Activated T-helper 9 cell treated with anti-CD3 and anti-CD28 coated beads, Interleukin-2, amount 50 U/mL, for 16 hours (primary cell): ENCODE results near the gene CD82.

Experiments
- DNase-seq: peaks from one replicate; pipeline ENCODE4 v3.0.0-alpha.2; 2020; ENCODE audit warnings: low read depth

Gene CD82

DNA sequence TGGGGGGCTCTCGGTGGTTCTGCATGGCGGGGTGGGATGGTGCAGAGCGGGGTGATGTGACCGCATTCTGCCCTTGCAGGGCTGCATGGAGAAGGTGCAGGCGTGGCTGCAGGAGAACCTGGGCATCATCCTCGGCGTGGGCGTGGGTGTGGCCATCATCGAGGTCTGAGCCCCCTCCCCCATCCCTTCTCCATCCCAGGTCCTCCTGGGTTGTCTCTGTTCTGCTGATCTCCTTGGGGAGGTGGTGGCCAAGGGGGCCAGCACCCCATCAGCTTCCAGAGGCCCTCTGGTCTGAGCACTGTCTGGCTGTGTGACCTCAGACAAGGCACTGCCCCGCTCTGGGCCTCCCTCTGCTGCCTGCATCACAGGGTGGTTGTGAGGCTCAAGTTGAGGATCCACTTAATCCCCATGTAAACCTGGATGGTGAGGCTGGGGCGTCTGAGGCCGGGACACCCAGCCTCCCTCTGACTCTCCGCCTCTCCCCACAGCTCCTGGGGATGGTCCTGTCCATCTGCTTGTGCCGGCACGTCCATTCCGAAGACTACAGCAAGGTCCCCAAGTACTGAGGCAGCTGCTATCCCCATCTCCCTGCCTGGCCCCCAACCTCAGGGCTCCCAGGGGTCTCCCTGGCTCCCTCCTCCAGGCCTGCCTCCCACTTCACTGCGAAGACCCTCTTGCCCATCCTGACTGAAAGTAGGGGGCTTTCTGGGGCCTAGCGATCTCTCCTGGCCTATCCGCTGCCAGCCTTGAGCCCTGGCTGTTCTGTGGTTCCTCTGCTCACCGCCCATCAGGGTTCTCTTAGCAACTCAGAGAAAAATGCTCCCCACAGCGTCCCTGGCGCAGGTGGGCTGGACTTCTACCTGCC lies 53.3 kb downstream of the CD82 start:
- no peak for DNase-seq

DNA sequence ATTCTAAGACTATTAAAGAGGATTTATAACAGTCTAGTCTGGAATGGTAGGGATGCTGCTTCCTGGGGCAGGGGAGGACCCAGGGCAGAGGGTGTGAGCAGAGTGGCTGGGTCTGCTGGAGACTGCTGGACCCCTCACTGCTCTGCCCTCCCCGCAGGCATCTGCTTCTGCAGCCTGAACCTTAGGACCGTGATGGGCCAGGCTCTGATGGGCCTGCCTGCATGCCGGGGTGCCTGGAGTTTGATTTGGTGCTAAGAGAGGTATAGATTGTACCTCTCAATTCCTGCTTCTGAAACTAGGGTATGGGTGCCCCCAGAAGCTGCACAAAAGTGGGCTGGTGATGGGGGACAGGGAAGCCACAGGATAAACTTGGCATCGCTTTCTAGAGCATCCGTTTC lies 54.9 kb downstream of the CD82 start:
- no peak for DNase-seq

DNA sequence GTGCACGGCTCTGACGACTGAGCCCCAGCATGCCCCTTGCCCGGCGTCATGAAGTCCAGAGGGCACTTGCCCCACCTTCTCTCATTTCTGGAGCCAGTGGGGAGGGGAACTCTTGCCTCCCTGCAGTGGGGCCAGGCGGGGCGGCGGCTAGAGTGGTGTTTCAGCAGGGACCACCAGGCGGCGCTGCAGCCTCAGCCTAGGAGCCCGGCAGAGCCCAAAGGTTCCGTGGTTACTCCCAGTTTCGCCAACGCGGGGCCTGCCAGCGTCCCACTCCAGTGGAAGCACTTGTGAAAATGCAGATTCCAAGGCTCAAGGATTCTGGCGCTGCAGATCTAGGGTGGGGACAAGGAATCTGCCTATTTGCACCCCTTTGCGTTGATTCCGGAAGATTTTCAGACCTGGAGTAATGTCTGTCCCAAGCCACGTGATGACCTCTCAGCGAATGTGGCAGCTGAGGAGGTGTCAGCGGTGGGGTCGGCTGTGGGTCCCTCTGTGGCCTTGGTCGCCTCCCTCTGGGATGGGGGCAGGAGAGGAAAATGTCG lies 55.7 kb downstream of the CD82 start:
- peak; percentile 36 for DNase-seq

DNA sequence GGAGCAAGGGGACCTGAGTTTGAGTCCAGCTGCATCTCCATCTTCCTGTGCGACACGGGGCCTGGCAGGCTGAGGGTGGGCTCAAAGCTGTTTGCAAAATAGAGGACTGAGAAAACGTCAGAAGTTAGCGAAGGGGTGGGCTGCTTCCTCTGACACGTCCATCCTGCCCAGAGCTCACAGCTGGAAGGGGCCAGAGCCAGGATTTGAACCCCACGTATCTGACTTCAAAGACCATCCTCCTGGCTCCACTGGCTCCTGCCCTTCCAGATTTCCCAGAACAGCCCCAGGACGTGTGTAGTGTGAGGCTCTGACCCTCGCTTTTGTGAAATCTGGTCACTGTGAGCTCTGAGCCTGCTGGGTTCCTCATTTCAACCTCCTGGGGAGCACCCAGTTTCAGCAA lies 56.3 kb downstream of the CD82 start:
- no peak for DNase-seq

DNA sequence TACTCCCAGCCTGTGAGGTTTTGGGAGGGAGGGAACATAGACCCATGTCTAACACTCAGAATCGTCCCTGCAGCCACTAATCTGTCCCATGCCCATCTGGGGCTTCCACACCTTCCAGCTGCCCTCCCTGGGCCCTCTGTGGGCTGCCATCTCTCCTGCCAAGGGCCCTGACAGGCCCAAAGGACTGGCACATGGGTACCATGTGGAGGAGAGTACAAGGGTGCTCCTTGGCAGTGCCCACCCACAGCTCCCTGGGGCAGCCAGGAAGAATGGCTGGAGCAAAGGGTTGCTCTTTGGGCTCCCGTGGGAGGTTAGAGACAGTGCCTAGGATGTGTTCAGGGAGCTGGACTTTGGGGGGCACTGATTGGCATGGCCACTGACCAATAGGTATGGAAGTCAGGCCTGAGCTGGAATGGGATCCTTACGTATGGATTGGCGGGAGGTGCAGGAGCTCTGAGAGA lies 56.8 kb downstream of the CD82 start:
- no peak for DNase-seq

DNA sequence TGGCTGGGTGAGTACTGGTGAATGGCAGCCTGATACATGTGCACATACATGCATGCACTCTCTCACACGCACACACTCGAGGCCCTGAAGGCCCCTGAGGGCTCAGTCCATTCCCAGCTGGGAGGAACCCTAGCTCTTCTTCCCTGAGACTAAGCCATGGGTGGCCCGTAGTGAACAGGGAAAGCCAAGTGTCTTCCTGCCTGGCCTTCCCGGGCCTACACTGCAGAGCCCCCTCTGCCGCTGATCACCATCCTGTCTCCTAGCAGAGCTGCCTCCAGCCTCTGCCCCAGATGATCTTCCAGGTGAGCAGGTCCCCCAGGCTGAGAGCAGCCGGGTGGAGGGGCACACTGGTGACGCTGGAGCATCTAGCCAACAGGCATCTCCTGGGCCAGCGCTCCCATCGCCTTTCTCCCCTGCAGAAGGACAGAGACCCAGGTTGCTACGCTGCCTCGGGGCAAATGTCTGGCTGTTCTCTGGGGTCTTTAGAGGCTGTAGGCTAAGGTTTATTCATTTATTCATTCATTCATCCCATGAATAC lies 57.3 kb downstream of the CD82 start:
- no peak for DNase-seq

DNA sequence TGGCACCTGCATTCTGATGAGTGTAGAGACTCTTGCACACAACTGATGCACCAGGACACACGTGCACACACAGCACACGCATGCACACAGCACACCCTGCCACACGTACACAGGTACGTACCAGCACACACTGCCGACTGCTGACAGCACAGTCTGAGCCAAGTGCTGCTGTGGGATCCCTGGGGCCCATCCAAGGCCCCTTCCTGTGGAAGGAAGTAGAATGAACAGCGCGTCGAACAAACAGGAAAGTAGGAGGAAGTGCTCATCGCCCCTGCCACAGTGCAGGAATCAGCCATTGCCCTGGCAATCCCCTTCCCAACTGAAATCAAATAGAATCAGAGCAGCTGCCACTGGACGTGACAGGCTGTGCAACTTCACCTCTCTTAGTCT lies 57.9 kb downstream of the CD82 start:
- DNase-seq: no peak

DNA sequence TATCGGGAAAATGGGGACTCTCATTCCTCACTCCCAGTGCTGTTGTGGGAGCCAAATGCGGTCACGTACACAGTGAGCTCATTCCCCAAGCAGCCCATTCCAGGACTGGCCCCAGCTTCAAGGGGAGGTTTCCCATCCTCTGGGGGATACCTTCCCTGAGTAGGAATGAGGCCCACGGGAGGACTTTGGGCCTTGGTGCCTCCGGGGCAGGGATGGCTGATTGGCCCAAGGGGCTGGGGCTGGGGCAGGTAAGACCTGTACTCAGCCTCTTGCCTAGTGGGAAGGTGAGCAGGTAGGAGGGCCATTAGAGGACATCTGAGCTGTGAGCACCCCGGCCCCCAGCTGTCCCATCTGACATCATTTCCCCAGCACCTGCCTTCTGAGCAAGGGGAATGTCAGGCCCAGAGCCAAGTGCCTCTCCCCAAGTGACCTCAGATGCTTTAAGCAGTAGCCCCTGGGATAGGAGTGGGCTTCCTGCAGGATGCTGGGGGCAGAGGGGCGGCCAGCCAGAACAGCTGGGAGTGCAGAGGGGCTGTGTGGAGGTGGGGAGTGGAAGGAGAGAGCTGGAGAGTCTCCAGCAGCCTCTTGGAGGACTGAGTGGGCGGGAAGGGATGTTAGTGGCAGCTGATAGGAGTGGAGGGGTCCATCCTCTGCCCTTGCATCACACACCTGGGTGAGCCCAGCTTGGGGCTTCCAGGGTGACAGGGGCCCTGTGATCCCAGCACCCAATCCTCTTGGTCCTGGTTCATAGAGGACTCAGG lies 58.4 kb downstream of the CD82 start:
- DNase-seq: no peak

DNA sequence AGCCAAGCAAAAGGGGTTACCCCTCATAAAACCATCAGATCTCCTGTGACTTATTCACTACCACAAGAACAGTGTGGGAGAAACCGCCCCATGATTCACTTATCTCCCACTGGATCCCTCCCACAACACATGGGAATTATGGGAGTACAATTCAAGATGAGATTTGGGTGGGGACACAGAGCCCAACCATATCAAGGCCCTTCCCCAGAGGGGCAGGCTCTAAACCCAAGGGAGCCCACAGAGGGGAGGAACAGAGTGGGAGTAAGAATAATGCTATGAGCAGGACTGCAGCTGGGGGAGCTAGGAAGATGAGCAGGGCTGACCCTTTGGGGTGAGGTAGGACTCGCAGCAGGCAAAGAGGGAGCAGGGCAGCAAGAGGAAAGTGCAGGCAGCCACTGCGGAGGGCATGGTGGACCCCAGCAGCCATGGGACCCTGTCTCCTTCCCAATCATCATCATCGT lies 59.3 kb downstream of the CD82 start:
- no peak for DNase-seq

DNA sequence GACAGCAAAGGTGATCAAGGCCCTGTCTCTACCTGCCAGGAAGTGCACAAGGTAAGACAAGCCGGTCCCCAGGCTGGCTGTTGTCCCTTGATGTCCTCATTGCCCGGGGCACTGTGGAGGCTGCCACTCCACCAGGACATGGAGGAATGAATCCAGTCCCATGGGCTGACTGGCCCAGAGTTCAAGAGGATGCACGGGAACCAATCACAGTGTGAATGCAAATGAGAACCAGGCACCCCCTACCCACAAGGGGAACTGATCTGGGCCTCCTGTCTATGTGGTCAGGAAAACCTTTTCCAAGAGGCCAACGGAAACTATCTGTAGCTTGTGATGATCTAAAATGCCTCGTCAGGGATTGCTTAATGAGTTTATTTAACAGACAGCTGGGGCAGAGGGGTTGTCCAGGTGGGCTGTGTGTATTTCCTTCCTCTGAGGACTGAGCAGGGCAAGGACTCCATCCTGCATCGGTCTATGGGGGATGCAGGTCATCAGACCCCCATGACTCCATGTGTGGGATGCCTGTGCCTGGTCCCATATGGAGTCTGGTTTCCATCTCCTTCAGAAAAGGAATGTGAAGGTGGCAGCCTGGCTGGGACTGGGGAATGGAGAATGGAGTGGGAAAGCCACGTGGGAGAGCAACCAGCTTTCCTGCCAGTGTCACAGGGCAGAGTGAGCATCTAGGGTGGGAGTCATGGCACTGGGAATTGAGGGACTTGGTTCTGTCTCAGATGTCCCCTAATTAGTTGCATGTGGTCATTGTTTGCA lies 60.5 kb downstream of the CD82 start:
- DNase-seq: no peak

DNA sequence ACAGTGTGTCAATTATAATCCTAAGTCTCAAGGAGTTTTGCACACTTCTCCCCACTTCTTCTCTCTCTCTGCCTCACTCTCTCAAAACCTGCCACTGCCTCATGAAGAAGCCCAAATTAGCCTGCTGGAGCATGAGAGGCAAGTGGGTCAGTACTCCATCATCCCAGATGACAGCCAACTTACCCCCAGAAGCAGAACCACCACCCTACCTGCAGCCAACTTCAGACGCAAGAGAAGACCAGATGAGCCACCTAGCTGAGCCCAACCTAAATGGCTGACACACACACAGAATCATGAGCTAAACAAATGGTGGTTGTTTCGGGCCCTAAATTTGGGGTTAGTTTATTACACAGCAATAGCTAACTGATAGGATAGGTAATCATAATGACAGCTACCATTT lies 61.2 kb downstream of the CD82 start:
- DNase-seq: no peak

DNA sequence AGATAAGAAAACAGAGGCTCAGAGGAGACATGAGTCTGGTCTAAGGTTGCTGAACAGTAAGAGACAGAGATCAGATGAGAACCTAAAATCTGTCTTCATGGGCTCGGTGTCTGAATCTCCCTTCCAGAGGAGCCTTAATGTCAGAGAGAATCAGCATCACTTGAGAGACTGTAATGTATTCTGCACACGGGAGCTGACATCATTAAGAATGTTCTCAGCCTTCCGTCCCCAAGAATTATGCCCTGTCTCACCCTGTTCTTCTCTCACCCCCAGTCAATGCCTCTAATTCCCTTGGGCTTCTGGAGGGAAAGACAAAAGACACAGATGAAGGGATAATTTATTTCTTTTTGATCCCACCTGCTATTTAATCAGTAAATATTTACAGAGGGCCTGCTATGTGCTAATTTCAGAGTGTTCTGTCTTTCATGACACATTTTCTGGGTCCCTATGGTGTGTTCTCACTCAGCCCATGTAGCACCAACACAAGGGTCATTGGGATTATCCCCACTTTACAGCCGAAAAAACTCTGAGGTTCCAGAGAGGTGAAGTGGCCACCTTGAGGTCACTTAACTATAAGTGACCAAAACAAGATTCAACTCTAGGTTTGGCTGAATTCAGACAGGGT lies 61.8 kb downstream of the CD82 start:
- DNase-seq: no peak

DNA sequence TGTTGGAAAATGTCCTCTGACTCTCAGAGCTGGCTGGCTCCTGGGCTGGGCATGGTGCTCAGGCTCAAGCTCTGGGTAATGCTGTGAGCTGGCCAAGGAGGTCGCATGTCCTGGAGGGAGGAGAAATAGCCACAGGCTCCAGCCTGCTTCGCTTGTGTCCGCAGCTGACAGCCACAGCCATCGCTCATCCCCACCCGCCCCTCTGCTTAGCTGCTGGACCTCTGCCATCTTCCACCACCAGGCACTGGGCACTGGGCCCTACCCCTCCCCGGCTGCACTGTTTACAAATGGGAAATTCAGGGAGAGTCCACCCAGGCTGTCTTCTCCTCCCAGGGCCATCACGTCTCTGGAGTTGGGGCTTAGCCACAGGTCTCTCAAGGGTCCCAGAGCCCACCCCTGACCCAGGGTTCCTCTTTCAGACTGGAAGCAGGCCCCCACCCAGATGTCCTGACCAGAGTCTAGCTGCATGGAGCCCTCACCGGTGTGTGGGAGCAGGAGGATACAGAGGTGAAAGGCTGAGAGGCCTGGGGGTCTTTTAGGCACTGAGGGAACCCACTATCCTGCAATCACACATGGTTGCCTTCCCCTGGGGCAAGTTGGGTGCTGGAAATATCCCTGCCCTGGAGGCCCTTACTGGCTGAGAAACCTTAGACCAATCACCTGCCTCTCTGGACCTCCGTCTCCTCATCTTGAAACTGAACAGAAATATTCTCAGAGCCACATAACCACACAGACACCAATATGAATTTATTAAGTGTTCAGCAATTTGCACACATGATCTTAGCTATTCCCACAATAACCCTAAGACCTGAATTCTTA lies 62.7 kb downstream of the CD82 start:
- no peak for DNase-seq

DNA sequence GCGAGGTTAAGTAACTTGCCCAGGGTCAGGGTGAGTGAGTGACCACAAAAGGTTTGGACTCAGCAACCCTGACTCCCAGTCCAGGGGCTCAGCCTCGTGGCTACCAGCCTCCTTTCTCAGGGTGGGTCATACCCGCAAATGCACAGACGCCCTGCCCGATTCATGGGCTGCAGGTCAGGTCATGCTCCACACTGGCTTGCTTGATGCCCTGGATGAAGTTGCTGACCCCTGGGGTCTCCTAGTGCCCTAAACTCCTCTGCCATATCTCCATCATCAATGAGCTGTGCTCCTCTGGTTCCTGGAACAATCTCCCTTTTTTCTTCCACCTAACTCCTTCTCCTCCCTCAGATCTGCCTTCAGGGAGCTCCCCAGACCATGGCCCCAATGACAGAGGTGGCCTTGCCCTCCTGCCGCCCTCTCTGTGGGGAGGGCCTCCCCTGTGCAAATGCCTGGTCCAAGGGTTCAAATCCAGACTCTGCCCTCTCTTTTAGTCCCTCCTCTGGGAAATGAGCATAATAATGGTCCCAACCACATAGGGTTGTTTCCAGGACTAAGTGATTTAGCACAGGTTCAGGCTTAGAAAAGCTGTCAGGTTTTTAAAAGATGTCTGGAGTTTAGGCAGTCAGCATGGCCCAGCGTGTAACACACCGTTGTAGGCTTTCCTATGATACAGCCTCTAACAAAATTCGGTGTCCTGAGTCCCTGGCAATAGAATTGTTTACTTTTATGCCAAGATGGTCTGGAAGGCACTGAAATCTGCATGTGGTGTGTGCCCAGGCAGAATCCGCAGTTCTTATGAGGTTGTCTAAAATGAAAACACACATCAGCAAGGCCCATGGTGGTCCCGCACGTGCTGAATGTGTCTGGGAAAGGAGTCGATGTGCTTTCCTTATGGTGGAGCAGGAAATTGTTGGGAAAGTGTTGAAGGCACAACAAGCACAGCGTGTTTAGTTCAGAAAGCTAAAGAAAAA lies 63.6 kb downstream of the CD82 start:
- no peak for DNase-seq

DNA sequence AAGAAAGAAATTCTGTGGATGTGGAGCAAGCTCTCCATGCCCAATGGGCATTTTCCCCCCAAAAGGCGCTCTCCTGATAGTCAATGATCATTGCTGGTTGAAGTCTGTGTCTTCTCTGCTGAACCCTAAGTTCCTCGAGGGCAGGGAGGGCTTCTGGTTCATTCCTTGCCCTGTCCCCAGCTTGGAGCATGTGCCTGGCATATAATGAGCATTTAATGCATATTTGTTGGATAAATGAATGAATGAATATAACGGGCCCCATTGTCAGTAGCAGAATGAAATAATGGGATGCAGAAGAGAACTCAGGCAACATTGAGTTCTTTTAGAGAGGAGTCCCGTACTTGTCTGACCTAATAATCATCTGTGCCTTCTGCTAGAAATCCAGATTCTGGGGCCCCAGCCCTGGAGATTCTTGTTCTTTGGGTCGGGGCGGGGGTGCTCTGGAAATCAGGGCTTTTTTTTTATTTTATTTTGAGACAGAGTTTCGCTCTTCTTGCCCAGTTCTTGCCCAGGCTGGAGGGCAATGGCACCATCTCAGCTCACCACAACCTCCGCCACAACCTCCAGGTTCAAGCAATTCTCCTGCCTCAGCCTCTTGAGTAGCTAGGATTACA lies 64.4 kb downstream of the CD82 start:
- no peak for DNase-seq

DNA sequence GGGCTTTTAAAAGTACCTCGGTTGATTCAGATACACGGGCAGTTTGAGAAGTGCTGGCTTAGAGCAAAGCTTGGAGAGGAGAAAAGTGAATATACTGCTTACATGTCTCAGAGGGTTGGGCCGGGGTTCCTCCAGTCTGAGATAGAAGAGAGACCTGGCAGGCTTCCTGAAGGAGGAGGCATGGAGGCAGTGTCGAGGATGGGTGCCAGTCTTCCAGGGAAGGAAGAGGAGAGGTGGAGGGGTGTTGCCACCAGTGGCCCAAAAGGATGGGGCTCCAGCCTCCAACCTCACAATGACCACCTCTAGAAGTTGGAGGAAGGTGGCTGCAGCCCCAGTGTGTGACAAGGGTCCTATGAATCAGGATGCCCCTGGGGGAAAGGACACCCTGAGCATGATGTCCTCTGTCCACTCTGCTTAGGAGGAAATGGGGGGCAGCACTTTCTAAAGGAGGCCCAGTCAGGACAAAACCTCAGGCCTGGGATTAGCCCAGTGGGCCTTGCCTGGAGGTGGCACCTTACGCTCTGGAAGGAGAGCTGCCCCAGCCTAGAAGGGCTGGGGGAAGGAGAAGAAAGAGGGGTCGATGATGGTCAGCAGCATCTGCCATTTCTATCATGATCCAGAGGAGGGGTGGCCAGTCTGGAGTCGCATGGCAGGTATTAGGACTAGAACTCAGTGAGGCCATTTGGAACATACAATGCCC lies 65.2 kb downstream of the CD82 start:
- DNase-seq: no peak

DNA sequence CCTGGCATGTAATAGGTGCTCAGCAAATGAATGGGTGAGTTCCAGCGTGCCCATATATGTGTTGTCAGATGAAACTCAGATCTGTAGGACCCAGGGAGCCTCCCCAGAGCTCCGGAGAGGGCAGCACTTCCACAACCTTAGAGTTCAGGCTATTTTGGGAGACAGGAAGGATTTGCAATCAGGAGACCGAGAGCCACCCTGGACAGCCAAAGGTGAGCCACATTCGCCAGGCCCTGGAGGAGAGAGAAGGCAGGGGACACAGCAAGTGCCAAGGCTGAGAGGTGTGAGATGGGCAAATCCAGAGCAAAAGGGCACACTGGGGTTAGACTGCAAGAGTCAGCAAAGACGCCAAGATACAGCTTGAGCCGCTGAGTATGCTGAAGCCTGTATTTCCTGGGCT lies 66.4 kb downstream of the CD82 start:
- no peak for DNase-seq

DNA sequence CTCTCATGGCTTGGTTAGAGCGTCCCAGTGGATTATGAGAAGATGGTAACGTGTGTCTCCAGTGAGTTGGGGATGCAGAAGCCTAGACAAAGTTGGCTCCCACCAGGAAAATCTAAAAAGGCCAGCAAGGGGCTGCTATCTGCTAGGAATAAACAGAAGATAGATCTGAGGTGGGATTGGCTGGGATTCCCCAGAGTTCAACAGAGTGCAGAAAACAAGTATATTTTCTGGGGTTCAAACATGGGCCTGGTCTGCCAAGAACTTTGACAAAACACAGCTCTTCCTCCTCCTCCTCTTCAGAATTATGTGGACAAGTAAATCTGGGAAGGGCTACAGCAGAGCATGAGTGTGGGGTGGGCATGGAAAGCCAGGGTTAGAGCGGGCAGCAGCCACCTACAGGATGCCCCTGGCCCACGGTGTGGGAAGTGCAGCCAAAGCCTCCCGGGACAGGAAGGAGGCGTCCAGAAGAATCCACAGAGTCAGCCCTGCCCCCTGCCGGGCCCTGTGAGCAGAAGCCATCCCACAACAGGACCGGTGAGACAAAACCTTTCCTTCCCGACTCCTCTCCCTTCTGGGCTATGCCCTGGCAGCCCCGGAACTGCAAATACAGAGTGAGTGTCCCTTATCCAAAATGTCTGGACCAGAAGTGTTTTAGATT lies 67.1 kb downstream of the CD82 start:
- DNase-seq: no peak
